HG03103 (cell line): ENCODE results near the gene MSH2.
A peak's percentile ranks its signal among the peaks of the same experiment; 100 is the strongest.

Experiments
- ATAC-seq: cut with Tn5 transposase; IDR thresholded peaks from one replicate; pipeline ENCODE4 v1.9.1; 2021; ENCODE audit warnings: low read depth; ENCODE audit not compliant: unreplicated experiment

MSH2 gene

DNA sequence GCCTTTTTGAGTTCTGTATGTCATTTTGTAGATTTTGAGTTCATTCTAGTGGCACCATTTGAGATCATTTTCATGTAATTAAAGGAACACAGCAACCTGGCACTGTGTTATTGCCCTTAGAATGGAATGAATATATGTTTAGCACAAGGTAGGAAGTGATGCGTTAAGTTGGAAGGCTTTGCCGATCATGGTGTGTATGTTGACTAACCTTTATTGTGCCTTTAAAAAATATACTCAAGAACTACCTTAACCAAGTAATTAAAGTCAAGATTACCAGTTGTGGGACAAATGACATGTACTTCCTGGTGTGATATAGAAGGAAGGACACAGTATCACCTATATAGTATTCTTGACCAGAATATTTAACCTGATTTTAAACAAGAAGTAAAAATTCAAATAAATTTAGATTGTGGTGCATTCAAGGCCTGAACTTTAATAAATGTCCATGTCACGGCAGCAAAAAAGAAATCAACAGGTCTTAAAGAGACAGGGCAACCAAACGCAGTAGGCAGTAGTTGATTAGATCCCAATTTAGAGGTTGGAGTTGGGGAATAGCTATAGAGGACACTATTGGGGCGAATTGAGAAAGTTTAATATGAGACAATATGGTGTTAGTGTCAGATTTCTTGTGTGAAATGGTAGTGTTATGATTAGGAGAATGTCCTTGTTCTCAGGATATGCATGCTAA is 68.6 kb downstream of the MSH2 start:
- no peak for ATAC-seq

DNA sequence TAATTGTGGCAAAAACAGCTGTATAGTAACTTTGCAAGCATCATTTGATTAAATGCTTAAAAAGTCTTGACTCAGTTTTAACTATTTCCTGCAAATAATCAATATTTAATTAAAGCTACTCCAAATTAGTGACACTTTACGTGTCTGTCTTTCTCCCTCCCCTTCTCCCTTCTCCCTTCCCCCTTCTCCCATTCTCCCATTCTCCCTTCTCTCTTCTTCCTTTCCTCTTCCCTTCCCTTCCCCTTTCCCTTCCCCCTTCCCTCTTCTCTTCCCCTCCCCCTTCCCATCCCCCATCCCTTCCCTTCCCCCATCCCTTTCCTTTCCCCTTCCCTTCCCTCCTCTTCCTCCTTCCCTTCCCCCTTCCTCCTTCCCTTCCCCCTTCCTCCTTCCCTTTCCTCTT is 76.9 kb downstream of the MSH2 start:
- ATAC-seq: no peak

DNA sequence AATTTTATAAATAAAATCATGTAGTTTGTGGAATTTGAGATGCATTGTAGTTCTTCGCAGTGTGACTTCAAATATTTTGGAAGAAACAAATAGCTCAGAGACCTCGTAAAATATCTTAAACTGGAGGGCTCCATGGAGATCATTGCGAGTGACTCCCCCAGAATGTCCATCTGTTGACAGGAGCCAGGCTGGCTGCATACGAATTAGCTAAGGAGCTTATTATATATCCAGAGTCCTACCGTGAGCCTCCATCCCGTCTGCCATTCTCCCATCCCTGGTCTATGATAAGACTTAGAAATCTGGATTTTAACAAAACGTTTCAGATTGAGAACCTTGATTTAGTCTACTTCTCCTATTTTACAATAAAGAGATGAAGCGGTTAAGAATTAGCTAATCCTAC is 80.2 kb downstream of the MSH2 start:
- ATAC-seq: no peak

DNA sequence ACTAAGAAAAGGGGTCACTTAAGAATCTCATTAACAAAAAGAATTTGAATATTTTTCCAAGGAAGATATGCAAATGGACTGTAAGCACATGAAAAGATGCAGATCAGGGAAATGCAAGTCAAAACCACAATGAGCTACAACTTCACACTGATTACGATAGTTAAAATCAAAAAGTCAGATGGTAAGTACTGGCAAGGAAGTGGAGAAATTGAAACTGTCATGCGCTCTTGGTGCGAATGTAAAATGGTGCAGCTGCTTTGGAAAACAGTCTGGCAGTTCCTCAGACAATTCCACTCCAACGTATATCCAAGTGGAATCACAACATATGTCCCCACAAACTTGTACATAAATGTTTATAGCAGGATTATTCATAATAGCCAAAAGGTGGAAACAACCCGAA is 81.4 kb downstream of the MSH2 start:
- no peak for ATAC-seq

DNA sequence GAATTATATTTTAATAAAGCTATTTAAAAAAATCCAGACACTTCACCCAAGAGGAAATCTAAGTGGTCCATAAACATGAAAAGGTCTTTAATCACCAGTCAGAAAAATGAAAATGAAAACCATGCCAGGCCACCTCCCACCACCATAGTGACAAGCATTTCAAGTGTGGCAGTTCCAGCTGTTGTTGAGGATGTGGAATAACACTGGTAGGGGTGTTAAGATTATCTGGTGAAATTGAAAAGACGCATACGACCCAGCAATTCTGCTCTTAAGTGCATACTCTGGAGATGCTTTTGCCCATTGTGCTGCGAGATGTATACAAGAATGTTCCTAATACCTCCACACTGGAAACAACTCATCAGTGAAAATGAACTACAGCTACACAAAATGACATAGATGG is 82.2 kb downstream of the MSH2 start:
- no peak for ATAC-seq

DNA sequence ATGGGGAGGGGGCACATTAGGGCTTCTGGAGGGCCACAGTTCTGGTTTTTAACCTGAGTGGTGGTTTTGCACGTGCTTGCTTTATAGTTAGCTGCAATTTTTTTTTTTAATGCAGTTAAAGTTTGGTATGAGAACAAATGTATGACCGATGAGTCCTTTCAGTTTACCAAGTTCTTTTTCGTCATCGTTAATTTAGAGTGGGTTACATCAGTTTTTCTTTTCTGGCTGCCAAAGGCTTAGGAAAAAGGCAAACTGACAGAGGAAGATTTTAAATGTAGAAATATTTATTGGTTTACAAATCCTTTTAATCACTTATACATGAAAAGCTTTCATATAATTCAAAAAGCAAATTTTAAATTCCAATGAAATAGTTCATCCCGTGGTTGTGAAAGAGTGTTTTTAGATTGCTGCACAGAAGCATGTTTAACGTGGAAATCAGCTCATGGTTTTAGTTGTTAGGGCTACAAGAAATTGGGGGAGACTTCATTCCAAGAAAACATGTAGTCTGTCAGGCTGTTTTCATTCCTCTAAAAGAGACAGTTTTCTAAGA is 82.9 kb downstream of the MSH2 start:
- ATAC-seq: no peak

DNA sequence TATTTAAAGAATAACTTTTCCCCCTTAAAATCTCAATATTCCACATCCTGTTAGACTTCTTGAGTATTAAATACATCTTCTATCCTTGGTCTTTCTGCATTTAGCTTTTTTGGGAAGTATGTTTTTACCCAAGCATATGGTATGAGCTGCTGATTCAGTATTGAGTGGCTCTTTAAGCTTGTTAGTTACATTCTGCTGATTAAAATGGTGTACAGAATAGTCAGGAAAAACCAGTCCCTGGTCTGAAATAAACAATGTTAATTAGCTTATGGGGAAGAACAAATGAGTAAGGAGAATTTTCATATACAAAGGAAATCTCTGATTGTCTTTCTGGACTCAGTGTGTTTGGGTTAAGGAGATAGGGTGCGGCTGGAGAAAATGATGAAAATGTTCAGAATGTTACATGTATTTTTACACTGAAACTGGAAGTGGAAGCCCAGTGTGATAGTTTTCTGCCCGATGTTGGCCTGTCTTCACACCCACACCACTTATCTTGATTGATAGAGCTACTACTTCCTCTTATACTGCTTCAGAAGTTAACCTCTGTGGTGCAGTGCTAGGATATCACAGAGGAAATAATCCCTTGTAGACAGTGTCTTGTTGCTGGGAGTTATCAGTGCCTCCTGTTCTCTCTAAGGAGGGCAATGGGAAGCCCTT is 84.0 kb downstream of the MSH2 start:
- peak; percentile 80 for ATAC-seq

DNA sequence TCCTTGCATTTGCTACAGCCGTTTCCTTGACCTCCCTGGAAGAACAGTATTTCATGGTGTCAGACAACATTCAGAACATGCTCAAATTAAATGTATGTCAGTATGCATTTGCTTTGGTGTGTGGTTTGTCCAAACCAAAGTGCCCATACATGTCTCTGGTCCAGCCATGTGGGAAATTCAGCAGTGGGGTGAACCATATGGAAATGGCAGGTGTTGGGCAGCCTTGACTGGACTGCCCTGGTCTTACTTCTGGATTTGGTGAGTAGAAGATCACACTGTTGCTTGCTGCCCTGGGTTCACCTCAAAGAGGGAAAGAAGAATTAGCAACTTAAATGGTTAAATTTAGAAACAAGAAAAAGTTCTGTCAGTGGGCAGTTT is 84.5 kb downstream of the MSH2 start:
- ATAC-seq: no peak

DNA sequence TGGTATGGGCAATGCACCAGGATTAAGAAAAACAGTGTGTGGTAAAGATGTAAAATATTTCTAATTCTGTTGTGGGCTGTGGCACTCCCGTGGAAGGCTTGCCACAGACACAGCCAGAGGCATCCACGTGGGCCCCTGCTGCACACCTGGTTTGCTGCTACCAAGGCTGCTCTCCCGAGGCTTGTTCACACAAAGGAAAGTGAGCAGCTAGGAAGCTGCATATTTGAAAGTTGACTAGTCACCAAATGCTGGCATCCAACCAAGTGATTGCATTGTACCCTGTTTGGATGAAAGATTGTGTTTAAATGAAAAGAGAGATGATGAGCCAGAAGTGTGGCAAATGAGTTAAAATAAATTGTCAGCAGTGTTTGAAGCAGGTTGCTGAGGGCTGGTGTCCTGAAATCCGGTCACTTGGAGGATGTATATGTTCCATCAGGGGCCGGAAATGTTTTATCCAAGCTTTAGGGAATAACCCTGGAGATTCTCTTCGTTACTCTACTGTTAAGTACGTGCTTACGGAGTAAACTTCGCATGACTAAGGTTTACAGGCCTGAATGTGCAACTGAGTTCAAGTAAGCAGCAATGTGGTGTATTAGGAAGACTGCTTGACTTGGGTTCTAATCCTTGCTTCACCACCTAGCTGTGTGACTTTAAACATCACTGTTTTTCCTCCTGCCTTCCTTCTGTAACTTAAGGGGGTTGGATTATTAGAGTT is 86.1 kb downstream of the MSH2 start:
- ATAC-seq: no peak

DNA sequence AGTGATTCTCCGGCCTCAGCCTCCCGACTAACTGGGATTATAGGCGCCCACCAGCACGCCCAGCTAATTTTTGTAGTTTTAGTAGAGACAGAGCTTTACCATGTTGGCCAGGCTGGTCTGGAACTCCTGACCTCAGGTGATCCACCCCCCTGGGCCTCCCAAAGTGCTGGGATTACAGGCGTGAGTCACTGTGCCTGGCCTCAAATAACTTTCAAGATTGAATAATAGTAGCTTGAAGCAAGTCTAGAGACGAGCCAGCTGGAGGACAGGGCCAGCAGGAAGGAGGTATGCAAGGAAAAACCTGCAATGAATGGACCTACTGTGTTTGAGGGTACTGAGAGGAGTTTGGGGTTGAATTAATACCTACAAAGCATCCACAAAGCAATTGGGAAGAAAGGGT is 87.5 kb downstream of the MSH2 start:
- no peak for ATAC-seq

DNA sequence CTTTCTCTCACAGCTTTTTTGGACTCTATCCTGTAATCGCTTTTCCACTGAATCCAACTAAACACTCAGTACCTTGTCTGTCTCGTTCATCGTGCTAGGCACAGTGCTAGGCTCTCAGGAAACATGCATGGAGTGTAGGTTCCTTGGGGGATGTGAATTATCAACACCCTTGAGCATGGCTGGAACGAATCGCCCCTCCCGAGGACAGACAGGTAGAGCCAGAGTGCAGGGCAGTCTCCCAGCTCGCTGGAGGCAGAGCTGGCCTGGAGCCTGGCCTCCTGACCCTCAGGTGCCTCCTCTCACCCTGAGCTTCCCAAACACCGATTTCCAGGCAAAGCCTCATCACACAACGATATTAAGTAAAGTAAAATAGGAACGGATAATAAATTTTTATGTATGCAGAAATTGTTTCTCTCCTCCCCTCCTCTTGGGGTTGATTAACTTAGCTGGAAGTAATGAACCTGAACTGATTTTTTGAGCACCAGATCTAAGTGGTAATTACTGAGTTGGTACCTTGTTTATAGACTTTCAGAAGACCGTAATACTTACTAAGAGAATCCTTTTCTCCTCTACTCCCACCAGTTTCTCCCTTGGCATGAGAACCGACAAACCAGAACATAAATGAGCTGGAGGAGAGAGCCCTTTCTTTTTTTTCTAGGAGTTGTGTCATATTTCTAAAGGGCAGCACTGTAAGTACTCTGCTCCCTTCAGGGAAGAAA is 90.5 kb downstream of the MSH2 start:
- no peak for ATAC-seq

DNA sequence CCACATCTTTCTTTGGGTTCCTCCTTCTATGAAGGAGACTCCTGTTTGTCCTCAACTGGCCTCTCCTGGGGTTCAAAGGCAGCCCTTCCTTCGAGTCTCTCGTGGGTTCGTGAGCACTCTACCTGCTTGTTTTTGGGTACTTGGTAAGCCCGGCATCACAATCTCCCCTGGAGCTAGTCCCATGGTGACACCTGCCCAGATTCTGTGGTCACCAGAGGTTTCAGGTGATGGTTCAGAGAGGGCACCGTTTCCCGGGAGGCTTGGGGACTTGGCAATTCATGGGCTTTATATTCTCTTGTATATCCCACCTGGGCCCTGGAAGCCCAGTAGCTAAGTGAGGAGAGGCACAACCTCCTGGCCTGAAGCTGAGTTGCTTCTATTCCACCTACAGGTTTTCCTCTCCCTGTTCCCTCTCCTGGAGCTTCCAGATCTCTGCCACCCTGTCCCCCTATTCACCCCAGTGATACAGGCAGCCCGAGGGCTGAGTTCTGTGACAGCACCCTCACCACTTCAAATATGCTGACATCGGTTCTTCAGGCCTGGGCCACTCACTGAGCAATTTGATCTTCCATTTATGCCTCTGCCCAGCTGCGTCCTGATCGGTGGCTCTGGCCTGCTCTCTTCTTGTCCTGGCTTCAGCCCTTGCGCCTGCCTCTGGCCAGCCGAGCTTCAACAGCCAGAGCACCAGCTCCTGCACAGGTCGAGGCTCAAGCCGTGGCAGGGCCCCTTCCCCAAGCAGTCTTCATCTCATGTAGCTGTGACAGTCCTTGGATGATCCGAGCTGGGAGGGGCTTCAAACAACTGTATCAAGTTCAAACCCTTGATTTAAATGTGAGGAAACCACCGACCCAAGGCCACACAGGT is 91.5 kb downstream of the MSH2 start:
- ATAC-seq: no peak

DNA sequence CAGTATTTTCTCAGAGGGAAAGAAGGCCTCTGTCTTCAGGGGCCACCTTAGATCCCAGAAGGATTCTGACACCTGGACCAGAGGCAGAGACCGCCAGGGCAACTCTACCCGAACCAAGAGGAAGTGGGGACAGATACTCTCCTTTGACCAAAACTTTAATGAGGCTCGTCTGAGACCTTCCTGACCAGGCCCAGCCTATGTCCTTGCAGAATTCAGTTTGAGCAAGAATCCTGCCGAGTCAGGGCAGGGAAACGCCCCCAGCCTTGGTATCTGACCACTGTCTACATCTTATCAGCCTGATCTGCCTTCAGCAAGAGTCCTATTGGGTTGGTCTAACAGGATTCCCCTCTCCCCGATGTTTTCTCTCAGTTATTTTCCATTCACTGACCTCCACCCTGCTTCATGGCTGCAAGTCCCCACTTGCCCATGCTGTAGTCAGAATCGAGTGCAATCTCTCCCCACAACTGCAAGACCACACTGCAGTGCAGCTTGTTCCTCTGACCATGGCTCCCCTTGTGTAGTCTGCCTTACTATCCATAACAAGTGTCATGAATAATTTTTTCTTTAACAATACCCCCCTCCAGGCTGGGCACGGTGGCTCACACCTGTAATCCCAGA is 95.0 kb downstream of the MSH2 start:
- ATAC-seq: no peak

DNA sequence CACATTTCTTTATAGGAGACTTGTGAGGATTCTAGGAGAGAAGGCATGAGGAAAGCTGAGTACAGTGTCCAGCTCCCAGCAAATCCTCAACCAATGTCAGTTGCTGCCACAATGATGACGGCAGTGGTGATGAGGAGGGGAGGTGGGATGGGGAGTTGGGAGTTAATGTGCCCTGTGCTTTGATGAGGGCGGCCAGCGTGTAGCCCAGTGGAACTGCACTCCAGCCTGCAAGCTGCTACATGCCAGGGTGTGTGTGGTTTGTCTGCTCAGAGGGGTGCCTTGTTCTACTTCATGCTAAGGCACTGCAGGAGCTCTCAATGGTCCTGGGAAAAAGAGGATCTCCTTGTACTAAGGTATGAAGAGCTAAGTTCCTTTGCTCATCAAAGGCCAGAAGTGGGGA is 96.1 kb downstream of the MSH2 start:
- ATAC-seq: no peak

DNA sequence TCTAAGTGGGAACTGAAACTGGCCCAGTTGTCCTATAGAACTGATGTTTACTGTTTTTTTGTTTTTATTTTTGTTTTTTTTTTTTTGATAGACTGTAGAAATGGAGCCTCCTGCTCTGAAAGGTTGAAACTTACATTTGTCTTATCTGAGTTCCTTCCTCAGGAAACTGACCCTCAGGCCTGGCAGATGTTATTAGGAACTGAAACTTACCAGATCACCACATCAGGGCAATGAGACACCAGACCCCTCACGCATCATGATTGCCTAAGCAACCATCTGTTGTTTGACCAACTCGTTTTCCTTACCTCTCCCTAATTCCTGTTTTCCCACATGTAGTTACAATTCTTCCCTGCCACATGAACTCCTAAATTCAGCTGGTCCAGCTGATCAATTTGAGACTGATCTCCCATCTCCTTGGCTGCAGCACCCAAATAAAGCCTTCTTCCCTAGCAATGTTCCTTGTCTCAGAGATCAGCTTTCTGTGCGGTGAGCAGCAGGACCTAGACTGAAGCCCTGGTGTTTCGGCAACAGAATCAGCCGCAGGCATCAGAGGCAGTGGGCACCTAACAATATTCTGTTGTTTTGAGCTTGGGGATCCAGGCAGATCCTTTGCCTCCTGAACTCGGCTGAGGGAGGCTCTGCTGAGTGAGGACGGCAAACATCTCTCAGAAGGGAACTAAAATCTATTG is 96.8 kb downstream of the MSH2 start:
- ATAC-seq: no peak

DNA sequence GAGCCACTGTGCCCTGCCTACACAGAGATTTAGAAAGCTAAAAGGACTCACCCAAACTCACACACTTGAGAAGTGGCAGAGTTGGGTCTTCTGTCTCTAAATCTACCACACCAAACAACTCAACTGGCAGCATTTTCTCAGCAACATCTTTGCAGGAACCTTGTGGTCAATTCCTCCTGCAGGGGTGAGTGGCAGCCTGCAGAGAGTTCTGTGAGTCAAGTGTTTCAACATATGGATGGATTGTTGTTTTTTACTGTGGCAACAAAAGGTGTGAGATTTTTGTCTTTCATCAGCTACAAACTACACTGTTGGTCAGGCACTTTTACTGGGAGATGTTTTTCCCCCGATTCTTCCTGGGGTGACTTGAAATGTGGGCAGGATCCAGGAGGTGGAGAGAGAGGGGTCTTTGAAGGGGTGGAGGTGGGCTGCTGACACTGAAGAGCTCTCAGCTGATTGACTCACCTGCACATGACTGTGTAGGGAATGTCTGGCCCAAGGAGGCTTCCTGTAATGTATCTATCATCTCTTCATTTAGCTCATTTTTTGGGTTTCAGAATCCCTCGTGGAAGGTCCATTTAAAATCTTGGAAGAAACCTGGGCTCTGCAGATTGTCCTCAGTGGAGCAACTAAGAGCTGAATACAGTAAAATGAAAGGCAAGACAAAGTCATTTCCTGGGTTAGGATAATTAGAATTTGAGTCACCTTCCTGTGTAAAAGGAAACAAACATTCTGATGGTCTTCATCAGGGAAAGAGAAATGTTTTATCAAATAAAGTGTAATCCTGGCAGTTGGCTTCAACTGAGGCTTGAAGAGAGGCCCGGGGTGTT is 98.6 kb downstream of the MSH2 start:
- ATAC-seq: no peak

DNA sequence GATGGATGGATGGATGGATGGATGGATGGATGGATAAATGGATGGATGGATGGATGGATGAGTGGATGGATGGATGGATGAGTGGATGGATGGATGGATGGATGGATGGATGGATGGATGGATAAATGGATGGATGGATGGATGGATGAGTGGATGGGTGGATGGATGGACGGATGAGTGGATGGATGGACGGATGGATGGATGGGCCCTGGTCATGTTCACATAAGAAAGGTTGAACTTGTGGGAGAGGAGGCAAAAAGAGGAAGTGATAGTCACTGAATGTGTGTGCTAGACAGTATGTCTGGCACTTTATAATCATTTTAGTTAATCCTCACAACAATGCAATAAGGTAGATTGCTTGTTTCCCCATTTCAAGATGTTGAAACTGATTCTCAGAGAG is 99.5 kb downstream of the MSH2 start:
- peak; percentile 73 for ATAC-seq

DNA sequence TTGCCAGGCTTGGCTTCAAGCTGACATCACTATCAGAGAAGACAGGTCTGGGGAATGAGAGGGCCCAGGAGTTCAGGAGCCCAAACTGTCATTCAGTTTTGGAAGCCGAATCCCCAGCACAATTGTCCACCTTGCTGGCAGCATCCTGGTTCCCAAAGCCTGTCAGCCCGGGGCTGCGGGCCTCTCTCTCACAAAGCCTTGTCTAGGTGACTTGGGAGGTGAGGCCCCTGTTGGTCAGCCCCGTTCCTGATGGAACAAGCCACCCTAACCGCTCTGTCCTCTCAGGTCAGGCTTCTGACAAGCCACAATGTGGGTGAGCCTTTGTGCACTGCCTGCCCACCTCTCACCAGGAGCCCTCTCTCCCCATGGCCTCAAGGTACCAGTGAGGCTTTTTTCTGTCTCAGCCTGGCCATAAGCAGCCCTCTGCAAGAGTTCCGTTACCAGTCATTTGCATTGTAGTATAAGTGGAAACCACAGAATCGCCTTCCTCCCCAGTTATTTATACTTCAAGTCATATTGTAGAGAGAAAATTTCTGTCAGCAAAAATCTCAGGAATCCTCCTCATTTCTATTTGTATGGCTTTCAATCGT is 100.6 kb downstream of the MSH2 start:
- ATAC-seq: no peak
